HepG2 (cell line): ENCODE data around the gene EFCAB13. TPM values are rescaled to one million over a fixed set of nuclear protein-coding genes. Genes with fewer than 3 reads are reported as not detected.

Experiments
- GPN1 ChIP-seq: sonication (generic); formaldehyde crosslinking; IDR thresholded peaks from 2 replicates; pipeline ENCODE4 v1.5.1; 2020; ENCODE audit warnings: missing genetic modification reagents, borderline replicate concordance
- MLXIP ChIP-seq: sonication (generic); formaldehyde crosslinking; IDR thresholded peaks from 2 replicates; pipeline ENCODE4 v1.9.0; 2021; ENCODE audit warnings: missing genetic modification reagents, borderline replicate concordance
- NCOR1 ChIP-seq: fragments of 200-600 bp; sonication (generic); IDR thresholded peaks from 2 replicates; pipeline ENCODE4 v1.7.0; 2017; ENCODE audit warnings: antibody characterized with exemption, low read length, borderline replicate concordance
- ZBTB7A ChIP-seq: sonication (generic); formaldehyde crosslinking; IDR thresholded peaks from 2 replicates; pipeline ENCODE4 v1.8.0; 2022; ENCODE audit warnings: mild to moderate bottlenecking, missing genetic modification reagents
- ZNF160 ChIP-seq: sonication (generic); formaldehyde crosslinking; IDR thresholded peaks from 2 replicates; pipeline ENCODE4 v1.8.0; 2022; ENCODE audit warnings: mild to moderate bottlenecking, inconsistent platforms, missing genetic modification reagents
- ZNF281 ChIP-seq: sonication (generic); formaldehyde crosslinking; IDR thresholded peaks from 2 replicates; pipeline ENCODE4 v1.4.0; 2020; ENCODE audit warnings: missing genetic modification reagents, borderline replicate concordance
- ZNF468 ChIP-seq: sonication (generic); formaldehyde crosslinking; IDR thresholded peaks from 2 replicates; pipeline ENCODE4 v1.8.0; 2022; ENCODE audit warnings: mild to moderate bottlenecking, moderate library complexity, missing genetic modification reagents
- ZSCAN5A ChIP-seq: sonication (generic); formaldehyde crosslinking; IDR thresholded peaks from 2 replicates; pipeline ENCODE4 v1.8.0; 2022; ENCODE audit warnings: mild to moderate bottlenecking, missing genetic modification reagents, borderline replicate concordance
- polyA plus RNA-seq, 8 experiments: library from polyadenylated mRNA; depleted of rRNA in 3 of 8; stranded (reverse) in 7 of 8; unstranded in 1 of 8; fragments of >200 nt; fragmentation: Illumina TruSeq in 4 of 8; extraction: Trizol in 4 of 8; gene quantifications; 2 replicates each; pipeline versions ENCODE4 v1.2.1 to v1.2.3, GENCODE V29; 2011 to 2016; ENCODE audit warnings: low read depth in 4 of 8, missing spikeins in 1 of 8, mixed read lengths in 1 of 8; ENCODE audit not compliant: insufficient read depth in 1 of 8
- total RNA-seq, 5 experiments: library from RNA; depleted of rRNA; stranded (reverse); fragments of >200 nt; fragmentation: Illumina TruSeq; extraction: Trizol; gene quantifications; 2 replicates each; pipeline ENCODE4 v1.2.3, GENCODE V29; 2016; ENCODE audit warnings: low read depth in 1 of 5
- TF ChIP-seq, protein P1 (sequence below), 2 experiments: fragments of 450-650 bp in 1 of 2; sonication (generic) in 1 of 2; formaldehyde crosslinking in 1 of 2; IDR thresholded peaks; 2 replicates each; pipeline versions ENCODE4 v1.6.1 to v1.8.0; 2016 to 2022; ENCODE audit warnings: antibody characterized with exemption in 1 of 2, mild to moderate bottlenecking in 1 of 2, missing genetic modification reagents in 1 of 2

The EFCAB13 gene
- total and polyA plus RNA-seq, 2 of the 13 experiments (the other 11 are each of a cell fraction or from before 2014, with no cell fraction given), result 0.22 to 0.71 TPM

DNA sequence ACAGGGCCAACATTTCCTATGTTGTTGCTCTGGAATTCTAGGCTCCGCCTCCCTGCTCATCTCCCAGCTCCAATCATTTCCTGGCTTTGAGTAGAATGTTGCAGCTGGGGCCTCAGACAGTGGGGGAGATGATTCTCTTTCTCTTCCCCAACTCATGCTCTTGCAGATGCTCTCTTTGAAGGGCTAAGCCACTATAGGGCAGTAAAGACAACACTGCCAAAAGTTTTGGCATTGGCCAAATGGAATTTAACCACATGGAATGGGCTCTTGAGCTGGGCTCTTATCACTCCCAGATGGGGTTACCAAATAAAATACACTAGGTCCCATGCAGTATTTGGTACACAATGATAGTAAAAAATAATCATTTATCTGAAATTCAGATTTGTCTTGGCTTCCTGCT is 19.6 kb upstream of the EFCAB13 start (continued):
- TF ChIP-seq ZNF160 (CRISPR knock-in tag) (no peak), ZSCAN5A (no peak), ZNF468 (CRISPR knock-in tag) (no peak), GPN1 (no peak), ZBTB7A (CRISPR knock-in tag) (no peak), ZNF281 (no peak), MLXIP (no peak), NCOR1 (no peak)
- TF ChIP-seq, protein P1, sequence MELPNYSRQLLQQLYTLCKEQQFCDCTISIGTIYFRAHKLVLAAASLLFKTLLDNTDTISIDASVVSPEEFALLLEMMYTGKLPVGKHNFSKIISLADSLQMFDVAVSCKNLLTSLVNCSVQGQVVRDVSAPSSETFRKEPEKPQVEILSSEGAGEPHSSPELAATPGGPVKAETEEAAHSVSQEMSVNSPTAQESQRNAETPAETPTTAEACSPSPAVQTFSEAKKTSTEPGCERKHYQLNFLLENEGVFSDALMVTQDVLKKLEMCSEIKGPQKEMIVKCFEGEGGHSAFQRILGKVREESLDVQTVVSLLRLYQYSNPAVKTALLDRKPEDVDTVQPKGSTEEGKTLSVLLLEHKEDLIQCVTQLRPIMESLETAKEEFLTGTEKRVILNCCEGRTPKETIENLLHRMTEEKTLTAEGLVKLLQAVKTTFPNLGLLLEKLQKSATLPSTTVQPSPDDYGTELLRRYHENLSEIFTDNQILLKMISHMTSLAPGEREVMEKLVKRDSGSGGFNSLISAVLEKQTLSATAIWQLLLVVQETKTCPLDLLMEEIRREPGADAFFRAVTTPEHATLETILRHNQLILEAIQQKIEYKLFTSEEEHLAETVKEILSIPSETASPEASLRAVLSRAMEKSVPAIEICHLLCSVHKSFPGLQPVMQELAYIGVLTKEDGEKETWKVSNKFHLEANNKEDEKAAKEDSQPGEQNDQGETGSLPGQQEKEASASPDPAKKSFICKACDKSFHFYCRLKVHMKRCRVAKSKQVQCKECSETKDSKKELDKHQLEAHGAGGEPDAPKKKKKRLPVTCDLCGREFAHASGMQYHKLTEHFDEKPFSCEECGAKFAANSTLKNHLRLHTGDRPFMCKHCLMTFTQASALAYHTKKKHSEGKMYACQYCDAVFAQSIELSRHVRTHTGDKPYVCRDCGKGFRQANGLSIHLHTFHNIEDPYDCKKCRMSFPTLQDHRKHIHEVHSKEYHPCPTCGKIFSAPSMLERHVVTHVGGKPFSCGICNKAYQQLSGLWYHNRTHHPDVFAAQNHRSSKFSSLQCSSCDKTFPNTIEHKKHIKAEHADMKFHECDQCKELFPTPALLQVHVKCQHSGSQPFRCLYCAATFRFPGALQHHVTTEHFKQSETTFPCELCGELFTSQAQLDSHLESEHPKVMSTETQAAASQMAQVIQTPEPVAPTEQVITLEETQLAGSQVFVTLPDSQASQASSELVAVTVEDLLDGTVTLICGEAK (IDR thresholded peaks at IDR 0.05), result no peak
- TF ChIP-seq, protein P1 (CRISPR knock-in tag; IDR thresholded peaks at IDR 0.05), result no peak
